Body of pancreas (tissue), 4 donors: ENCODE data around the gene EPHB2.

Experiments
- POLR2A ChIP-seq, 3 donors: fragments of 450-650 bp; IDR thresholded peaks; one replicate each; pipeline ENCODE4 v1.6.1; 2016; ENCODE audit warnings: antibody characterized with exemption in 3 of 3, mild to moderate bottlenecking in 2 of 3
- TF ChIP-seq, protein P1 (sequence below), 7 experiments: fragments of 450-650 bp in 4 of 7; fragments of 200-600 bp in 3 of 7; sonication (generic) in 3 of 7; IDR thresholded peaks; one replicate each; pipeline ENCODE4 v1.5.1; 2016 to 2019; ENCODE audit warnings: antibody characterized with exemption in 7 of 7

DNA sequence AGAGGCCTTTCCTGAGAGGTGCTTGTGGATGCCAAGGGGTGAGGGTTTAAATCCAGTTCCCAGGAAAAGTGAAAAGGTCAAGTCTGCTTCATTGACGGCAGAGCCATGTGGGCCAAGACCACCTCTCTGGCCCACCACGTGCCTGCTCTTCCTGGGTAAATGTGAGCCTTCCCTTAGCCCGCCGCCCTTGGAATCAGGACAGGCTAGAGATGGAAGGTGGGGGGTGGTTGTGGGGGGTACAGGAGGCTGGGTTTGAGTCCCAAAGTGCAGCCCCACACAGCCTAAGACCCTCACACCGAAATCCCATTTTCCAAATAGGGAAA is 104.4 kb downstream of the EPHB2 start:
- TF ChIP-seq, protein P1, sequence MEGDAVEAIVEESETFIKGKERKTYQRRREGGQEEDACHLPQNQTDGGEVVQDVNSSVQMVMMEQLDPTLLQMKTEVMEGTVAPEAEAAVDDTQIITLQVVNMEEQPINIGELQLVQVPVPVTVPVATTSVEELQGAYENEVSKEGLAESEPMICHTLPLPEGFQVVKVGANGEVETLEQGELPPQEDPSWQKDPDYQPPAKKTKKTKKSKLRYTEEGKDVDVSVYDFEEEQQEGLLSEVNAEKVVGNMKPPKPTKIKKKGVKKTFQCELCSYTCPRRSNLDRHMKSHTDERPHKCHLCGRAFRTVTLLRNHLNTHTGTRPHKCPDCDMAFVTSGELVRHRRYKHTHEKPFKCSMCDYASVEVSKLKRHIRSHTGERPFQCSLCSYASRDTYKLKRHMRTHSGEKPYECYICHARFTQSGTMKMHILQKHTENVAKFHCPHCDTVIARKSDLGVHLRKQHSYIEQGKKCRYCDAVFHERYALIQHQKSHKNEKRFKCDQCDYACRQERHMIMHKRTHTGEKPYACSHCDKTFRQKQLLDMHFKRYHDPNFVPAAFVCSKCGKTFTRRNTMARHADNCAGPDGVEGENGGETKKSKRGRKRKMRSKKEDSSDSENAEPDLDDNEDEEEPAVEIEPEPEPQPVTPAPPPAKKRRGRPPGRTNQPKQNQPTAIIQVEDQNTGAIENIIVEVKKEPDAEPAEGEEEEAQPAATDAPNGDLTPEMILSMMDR (IDR thresholded peaks at IDR 0.05) = no peak
- TF ChIP-seq POLR2A (IDR thresholded peaks at IDR 0.05) = no peak
